NCI-H1105 treated with DMSO at 0.1 percent for 48 hours (cell line): ENCODE measurements around the gene RASL10A.
A peak's percentile ranks its signal among the peaks of the same experiment; 100 is the strongest.
"Not testable (repeated sequence)": the region's sequence is repeated elsewhere in the genome, so short reads cannot be mapped to it uniquely, and the experiment has no call there.

ENCODE experiments used
- DNase-seq: peaks from one replicate; lab custom pipeline; 2025; lab: John Stamatoyannopoulos, UW

RASL10A gene, protein sequence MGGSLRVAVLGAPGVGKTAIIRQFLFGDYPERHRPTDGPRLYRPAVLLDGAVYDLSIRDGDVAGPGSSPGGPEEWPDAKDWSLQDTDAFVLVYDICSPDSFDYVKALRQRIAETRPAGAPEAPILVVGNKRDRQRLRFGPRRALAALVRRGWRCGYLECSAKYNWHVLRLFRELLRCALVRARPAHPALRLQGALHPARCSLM

DNA sequence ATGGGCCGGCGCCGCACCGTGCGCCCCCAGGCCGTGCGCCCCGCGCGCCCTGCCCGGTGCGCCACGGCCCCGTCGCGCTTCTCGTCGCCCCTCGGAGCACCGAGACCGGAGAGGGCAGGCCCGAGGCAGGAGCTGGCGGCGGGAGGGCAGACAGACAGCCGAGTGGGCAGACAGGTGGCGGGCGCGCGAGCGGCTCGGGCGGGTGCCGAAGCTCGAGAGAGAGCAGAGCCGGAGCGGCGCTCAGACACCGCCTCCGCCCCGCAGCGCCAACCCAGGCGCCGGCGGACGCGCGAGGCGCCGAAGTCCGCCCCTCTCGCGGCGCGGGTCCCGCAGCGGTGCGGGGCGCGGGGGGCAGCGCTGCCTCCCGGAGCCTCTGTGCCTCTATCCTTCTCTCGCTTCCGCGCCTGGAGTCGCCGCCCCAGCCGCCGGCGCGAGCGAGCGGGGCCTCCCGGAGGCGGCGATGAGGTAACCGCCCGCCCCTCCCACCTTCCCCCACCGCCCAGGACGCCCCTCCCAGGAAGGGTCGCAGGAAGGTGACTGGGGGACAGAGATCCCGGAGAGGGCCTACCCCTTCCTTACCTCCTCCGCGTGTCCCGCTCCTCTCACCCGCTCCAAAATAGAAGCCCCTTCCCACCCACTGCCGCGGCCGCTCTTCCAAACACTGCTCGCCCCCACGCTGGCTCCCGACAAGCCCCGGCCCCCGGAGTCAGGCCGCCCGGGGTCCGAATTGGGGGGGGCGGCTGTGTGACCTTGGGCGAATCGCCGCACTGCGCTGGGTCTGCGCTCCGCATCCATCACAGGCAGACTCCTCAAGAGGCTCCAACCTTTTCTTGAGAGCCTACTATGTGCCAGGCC lies at the start of gene RASL10A:
Gene RASL10A, minus strand, starts transcription at position 412 of the 855 bp plus-strand sequence. CDS start 451 bp downstream, outside the sequence.
- peak; percentile 5 for DNase-seq

DNA sequence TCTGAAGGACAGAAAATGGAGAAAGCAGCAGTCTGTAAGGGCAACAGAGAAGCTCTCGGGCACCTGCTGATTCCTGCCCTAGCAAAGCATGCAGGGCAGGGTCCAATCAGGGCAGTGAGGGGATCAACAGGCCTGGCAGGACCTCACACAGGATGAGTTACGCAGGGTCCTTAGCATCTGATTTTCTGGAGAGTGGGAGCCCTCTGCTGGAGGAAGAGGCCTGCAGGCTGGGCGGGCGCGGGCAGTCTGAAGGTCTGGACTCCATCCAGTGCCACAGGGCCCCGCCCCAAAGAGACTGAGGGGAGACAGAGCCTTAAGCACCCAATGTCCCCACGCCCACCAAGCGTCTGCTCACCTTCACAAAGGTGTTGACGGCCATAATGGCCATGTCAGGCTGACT lies 44.0 kb upstream of the RASL10A start:
- no peak for DNase-seq

DNA sequence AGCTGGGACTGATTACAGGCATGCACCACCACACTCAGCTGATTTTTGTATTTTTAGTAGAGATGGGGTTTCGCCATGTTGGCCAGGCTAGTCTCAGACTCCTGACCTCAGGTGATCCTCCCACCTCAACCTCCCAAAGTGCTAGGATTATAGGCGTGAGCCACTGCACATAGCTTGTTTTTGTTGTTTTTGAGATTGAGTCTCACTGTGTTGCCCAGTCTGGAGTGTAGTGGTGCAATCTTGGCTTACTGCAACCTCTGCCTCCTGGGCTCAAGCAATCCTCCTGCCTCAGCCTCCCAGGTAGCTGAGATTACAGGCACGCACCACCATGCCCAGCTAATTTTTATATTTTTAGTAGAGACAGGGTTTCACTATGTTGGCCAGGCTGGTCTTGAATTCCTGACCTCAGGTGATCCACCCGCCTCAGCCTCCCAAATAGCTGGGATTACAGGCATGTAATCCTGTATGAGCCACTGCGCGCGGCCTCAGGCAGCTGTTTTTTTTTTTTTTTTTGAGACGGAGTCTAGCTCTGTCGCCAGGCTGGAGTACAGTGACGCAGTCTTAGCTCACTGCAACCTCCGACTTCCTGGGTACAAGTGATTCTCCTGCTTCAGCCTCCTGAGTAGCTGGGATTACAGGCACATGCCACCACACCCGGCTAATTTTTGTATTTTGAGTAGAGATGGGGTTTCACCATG lies 41.8 kb upstream of the RASL10A start:
- not testable (repeated sequence) for DNase-seq

DNA sequence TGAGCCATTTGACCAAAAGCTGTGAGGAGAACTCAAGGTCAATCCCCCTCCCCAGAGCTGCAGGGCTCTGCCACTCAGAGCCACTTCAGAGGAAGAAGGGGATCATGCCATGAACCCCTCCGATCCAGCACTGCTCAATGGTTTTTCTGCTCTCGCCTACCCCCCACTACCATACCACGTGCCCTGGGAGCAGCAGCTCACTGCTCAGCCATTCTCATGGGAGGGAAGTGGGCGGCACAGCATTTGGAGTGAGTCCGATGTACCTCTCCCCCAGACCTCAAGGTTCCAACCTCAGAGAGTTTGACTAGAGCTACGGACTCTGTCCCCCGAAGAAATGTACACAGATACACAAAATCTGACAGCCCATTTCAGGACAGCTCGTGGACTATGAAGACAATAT lies 38.4 kb upstream of the RASL10A start:
- DNase-seq: no peak

DNA sequence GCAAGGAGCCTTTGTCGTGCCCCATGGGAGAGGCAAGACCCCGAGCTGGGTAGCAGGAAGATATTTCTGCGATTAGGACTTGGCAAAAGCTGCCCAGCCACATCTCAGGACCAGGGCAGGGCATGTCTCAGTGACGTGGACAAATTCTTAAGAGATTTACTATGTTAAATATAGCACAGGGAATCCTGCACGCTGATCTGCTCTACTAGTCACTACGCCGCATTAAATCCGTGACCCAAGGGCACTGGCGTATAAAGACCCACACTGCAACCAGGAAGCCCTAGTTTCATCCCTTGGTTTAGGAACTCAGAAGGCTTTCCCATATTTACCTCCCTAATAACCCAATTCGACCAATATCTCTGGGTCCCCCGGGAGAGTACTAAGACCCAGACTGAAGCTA lies 37.8 kb upstream of the RASL10A start:
- no peak for DNase-seq

DNA sequence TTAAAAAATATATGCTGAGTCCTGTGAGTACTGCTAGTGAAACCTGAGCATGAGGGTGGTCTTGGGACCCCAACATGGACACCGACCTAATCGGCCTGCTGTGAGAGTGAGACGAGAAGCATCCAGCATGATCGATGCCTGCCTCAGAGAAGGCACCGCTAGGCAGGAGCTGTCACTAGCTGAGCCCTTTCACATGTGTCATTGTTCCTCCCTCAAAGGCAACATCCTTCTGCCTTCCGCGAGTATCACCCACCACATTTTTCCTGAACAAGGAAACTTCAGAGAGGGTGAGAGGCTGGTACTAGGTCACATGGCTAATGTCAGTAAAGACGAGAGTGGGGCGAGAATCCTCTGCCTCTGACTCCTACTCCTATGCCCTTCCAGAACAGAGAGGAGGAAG lies 37.3 kb upstream of the RASL10A start:
- no peak for DNase-seq

DNA sequence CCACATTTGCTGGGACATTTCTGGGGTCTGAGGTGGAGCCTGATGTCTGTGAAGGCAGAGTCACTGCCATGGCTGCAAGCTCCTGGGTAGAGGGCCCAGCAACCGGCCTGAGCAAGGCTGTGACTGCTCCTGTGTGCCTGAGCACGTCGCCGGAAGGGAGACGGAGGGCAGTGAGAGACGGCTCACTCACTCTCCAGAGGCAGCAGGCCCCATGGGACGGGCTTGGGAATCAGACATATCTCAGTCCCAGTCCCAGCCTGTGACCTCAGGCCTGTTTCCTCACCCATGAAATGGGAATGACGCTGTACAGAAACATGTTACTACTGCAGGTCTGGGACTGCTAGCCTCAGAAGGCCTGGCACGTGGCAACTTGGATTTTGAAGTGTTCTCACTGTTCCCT lies 36.4 kb upstream of the RASL10A start:
- no peak for DNase-seq

DNA sequence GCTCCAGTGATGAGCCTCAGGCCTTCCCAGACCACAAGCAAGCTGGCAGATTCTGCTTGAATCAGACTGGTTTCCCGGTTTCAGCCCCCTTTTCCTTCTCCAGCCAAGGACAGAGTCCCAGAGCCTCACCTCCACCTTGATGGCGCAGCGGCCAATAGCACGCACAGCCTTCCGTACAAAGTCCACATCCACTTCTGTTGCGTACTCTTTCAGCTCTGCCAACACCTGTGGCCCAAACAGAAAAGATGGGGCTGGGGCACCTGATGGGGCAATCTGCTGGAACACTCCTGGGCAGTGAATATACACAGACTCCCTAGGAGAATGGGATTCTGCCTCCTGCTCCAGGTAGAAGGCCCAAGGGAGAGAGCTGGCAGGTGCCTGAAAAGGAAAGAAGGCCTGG lies 35.5 kb upstream of the RASL10A start:
- no peak for DNase-seq

DNA sequence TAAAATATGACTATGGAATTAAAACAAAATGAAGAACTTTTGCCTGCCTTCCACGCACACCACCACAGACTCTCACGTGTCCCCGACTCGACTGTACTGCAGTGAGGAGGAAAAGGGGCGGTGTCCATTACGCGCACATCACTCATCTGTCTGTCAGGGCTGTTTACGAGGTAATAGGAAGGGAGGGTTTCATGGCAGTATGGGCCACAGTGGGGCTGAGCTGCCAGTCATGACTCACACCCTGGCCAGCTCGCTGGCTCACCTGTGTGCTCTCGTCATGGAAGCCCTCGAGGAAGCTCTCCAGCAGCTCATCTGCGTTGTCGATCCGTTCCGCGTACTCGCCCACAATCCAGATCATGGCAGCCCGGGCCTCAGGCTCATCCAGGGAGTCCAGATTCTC lies 33.5 kb upstream of the RASL10A start:
- no peak for DNase-seq

DNA sequence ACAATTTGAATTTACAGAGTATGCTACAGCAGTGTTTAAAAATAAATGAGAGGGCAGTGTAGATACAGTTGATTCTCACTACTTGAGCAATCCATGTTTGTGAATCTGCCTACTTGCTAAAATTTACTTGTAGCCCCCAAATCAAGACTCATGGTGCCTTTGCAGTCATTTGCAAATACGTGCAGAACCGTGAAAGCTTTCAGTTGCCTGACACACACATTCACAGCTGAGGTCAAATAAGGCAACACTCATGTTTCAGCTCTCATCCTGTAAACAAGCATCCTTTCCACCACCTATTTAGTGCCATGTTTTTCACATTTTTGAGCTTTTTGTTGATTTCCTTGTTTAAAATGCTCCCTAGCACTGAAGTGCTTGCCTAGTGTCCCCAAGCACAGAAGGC lies 32.5 kb upstream of the RASL10A start:
- DNase-seq: no peak

DNA sequence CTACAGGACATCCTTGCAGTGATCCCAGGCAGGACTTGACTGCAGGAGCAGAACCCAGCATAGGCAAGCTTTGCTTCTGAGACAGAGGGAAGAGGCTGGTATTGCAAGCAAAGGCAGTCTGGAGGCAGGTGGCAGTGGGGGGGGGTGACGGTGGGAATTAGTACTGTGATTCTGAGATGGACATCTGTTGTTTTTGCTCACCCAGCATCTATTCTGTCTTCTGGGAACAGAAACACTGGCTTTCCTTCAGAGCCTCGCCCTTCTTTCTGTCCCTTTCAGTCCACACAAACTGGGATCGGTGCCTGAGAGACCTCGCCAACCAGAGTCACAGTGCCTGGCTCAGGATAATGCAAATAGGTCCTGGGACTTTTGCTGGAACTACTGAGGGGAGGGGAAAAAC lies 31.2 kb upstream of the RASL10A start:
- no peak for DNase-seq

DNA sequence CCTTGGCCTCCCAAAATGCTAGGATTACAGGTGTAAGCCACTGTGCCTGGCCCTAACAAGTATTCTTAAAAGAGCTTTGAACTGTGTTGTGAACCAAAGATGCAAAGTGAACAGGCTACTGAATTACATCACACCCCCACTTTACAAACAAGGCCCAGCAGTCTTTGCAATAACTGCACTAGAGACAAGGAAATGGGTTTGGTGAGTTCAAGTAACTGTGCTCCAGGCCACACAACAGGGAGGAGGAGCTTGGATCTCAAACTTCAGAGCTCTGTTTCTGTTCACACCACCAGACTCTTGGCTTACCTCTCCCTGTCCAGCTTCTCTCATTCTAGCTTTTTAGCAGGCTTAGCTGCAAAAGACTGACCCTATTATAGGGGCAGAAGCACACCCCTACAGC lies 30.4 kb upstream of the RASL10A start:
- no peak for DNase-seq

DNA sequence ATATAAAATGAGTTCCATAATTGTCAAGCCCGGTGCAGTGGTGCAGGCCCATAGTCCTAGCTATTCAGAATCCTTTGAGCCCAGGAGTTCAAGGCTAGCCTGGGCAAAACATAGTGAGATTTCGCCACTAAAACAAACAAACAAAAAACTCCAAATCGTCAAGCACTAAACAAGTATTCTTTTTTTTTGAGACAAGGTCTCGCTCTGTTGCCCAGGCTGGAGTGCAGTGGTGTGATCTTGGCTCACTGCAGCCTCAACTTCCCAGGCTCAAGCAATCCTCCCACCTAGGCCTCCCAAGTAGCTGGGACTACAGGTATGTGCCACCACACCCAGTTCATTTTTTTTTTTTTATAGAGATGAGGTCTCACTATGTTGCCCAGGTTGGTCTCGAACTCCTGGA lies 29.4 kb upstream of the RASL10A start:
- not testable (repeated sequence) for DNase-seq

DNA sequence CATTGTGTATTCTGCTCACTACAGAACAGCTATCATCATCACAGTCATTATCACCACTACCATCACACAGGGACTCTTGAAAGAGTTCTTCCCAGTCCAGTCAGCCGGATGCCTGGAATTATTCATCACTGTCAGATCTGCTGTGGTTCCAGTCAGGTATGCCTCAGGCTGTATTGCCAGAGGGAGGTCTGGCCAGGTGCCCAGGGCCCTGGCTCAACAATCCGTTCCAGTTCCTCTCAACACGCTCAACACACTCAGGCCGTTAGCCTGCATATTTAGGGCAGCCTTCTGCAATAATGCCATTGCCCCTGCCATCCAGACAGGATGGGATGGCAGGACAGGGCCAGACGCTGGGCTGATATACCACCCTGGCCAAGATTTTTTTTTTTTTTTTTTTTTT lies 28.6 kb upstream of the RASL10A start:
- peak; percentile 76 for DNase-seq

DNA sequence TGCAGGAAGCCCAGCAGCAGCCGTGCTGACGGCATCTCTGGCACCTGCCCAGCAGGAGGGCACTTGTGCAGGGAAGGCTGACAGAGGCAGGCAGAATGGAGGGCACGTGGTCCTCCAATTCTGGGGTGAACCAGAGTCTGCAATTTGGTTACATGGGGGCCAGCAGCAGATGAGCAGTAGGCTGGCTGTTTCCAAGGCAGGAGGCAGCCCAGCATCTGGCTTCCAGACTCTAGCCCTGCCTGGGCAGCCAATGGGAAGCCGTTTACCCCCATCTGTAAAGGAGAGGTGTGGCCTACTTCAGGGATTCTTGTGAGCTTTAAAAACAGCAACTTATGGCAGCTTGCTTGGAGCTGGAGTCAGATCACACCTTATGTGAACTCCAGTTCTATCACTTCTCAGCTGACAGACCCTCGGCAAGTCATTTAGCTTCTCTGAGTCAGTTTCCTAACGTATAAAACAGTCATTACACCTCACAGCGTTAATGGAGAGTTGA lies 27.9 kb upstream of the RASL10A start:
- DNase-seq: no peak

DNA sequence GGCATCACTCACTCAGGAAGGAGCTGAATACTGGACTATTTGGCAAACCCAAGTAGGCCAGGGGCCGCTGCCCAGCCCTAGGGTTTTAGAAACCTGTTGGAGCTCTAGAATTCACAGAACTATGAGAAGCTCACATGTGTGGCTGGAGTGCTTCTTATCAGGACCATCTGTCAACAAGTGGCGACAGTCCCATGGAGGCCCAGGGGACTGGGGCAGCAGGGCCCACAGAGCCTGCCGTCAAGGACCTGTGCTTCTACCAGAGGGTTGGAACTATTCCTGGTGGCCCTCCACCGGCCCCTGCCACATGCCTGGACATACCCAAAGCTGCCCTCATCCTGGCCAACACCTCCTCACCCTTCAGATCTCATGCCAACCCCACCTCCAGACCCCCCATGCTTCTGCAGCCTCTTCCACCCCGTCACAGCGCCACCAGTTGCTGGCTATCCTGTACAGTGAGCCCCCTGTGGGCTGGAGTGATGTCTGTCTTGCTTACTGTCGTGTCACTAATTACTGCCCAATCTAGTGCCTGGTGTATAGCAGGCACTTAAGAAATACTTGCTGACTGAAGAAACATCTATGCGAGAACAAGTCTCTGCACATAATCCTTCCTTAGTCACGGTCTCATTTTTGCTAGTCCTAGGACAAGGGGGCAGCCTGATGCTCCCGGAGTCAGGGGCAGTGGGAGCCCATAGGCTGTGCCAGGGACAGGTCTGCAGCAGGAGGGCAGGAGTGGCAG lies 27.2 kb upstream of the RASL10A start:
- no peak for DNase-seq

DNA sequence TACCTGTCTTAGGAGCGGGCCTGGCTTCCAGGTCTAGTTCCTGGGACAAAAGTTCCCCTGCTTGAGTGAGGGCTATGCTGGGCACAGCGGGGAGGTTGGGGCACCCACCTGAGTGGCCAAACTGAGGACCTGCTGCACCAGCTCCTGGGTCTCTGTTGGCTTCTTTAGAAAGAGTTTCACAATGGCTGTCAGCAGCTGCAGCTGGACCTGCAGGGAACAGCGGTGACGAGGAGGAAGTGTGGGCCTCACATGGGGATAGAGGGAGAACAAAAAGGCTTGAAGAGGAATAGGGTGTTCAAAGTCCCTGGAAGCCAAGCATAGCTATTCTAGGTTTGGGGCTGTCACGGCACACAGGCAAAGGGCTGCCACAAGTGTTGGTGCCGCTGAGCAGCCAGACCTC lies 26.7 kb upstream of the RASL10A start:
- DNase-seq: no peak

DNA sequence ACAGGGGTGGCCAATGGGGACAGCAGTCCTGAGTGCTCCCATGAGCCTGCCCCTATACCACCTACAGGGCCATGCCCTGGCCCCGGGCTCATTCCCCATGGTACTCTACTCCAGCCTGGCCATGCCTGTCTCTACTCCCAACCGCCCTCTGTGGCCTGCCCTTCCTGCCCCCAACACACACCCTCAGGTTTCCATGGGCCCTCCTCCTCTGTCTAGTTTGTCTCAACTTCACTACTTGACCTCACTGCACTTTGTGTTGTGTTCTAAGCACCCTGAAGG lies 26.3 kb upstream of the RASL10A start:
- DNase-seq: no peak

DNA sequence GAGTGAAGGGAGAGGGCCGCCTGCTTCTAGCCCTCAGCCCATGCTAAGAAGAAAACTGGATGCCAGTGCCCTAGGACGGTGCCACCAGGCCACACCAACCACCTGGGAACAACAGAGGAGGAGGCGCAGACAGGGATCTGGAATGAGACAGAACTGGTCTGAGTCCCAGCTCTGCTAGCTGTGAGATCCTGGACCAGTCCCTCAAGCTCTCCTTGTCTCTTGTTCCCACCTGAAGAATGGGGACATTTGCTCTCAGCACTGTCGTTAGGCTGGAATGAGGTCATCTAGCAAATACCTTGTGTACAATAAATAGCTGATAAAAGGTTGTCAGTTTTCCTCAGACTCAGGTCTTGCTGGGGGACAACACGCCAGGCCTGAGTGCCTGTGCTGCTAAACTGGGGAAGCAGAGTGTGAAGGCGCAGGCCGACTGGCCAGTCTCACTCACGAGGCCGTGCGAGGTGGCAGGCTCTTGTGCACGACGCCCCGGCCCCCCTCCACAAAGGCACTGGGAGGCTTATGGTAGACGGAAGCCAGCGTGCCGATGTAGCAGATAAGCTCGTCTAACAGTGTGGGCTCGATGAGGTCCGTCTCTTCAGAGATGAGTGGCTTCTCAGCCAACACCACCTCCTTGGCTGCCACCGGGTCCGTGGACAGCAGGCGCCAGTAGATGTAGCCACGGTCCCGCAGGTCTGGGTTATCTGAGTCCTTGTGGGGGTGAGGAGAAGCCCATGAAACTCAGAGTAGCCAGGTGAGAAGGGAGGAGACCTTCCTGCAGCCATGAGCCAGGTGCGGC lies 25.8 kb upstream of the RASL10A start:
- no peak for DNase-seq

DNA sequence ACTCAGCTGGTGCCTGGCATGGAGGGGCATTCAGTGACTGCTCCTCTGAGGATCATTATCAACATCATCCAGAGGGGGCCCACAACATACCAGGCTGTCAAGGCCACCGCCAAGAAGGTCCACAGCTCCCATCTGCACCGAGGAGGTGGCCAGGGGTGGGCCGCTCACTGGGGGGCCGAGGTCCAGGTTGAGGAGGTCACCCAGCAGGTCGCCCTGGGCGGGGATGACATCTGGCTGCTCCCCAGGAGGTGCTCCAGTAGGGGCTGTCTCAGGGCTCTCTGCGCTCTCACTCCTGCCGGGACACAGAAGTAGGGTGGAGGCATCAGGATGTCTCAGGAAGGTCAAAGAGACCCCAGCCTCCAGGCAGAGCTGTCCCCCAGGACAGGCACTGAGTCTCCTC lies 25.1 kb upstream of the RASL10A start:
- DNase-seq: no peak

DNA sequence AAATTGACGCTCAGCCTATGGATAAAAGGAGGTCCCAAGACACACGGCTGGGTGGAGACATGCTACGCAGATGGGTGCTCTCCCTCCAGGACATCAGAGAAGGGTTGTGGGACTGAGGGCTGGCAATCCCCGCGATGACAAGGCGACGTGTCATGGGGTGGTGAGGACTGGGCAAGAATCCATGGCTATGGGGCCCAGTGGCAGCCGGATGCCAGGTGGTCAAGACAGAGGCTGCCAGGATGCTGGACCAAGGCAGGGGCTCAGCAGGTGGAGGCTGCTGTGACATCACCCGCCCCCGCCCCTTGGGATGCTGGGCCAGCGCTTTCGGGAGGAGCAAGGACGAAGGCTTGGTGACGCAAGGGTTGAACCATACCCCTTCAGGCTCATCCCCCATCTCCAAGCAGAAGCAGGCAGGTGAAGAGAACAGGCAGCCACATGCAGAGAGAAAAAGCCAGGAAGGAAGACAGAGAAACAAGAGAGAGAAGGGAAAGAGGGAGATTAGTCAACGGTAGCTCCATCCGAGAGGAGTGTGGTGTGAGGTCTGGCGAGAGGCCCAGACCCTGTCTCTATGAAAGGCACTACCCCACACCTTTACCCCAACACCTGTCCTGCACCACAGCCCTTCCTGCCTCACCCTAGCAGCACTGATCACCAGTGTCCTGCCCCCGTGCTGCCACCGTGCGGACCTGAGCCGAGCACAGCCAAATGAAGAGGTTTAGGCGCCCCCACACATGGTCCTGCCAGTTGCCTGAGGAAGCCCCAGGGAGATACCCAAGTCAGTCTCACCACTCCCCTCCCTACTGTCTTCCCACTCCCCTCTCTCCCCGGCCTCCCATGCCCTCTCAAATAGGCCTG lies 24.1 kb upstream of the RASL10A start:
- no peak for DNase-seq
